GM18873 (cell line): ENCODE results near the gene WNT8B.

Source experiments
- ATAC-seq: cut with Tn5 transposase; IDR thresholded peaks from one replicate; pipeline ENCODE4 v1.9.1; 2021; ENCODE audit warnings: mild to moderate bottlenecking, moderate library complexity, moderate number of reproducible peaks; ENCODE audit not compliant: unreplicated experiment, low FRiP score

The WNT8B gene

DNA sequence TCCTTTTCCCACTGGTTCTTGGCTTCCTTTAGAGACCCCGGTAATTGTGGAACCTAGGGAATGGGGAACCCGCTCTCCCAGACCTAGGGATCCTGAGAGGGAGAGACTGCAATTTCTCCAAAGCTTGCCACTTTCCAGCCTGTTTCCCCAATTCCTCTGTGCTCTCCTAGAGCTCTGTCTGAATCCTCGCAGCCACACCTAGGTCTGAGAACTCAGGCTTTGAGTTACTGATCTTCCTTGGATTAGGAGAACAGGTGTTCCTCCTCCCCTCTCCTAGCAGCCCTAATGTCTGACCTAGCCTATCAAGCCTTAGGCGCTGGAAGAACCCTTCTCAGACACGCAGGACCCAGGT is 20.0 kb downstream of the WNT8B start:
- ATAC-seq, result no peak

DNA sequence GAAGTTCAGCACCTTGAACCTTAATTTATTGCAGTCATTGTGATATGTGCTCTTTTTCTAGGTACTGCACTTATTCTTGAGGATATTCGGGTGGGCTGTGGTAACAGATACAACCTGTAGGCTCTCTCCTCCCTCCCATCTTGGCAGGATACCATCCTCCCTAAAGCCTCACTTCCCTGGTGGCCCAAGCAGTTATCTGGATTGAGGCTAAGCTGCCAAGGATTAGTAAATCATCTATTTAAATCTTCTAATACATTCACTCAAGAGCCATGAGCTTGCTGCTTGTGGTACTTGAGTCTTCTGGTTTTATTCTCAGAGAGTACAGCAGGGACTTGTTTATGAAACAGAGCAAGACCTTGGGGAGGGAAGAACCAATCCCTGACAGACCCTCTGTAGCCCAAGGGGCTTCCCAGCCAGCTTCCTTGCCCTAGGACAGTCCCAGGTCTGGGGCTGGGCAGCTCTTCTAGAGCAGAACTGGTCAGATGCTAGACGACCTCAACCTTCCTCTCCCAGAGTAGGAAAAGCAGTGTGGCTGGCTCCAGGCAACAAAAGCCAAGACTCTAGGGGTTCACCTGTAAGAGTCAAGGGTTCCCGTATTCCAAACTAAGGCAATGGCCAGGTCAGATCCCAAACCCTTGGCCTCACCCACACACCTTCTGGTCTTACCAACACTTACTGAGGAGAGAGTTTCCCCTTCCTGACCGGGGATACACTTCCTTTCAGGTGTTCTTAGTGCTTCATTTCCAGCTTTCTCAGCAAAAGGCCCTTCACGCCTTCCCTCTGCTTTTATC is 21.3 kb downstream of the WNT8B start:
- ATAC-seq, result no peak

DNA sequence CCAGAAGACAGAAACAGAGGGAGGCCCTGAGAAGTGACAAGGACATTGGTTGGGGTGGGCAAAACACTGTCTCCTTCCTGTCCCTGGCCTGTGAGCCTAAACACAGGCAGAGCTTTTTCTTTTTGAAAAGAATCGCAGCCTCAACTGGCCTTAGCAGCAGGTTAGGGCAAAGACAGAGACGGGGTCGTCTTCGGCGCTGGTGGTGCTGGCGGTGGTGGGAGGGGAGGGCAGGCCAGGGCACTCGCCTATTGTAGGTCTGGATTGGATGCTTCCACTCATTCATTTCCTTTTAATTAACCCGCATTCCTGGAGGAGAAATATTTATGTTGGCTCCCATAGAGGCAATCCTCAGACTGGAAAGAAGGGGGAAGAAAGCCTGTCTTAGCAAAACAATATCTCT is 22.6 kb downstream of the WNT8B start:
- ATAC-seq, result no peak

DNA sequence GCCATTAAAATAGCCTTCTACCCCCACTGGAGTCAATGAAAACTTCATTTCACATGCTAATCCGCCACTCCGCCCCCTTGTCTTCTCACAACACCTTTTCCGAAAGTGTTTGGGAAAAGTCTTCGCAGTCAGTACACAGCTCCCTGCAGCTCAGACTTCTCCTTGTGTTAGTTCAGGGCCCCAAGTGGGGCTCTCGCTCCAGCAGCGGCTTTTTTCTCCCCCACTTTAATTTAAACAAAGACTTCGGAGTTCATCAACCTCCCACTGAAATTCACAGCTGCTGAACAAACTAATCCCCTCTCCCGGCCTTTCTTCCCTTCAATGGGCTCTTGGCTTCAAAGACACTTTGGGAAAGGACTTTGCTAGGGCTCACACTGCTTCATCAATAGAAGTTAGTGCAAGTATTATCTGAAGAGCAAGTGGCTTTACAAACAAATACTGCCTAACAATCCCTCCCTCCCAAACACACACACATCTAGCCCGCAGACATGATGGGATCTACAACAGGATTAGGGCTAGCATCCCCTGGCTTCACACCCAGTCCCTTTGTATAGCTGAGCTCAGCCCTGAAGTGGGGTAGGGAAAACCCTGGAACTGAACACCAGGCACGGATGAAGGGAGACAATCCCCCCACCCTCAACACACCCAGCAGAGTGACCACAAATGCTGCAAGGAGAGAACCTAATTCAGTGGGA is 23.1 kb downstream of the WNT8B start:
- no peak for ATAC-seq

DNA sequence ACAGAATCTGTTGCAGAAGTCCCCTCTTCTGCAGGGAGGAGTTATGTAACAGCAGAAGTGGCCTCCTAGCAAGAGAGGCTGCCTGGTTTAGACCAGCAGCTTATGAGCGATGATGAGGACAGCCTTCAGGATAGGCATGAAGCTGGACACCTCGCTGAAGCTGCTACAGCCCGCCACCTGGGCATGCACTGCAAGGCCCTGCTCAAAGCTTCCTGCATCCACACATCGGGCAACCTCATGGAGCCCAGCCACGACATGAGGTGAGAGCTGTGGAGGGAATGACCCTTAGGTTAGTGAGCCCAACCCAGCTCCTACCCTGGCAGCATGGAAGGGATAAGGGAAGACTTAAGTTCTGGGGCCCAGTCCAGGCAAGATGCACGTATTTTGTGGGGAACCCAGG is 24.7 kb downstream of the WNT8B start:
- no peak for ATAC-seq

DNA sequence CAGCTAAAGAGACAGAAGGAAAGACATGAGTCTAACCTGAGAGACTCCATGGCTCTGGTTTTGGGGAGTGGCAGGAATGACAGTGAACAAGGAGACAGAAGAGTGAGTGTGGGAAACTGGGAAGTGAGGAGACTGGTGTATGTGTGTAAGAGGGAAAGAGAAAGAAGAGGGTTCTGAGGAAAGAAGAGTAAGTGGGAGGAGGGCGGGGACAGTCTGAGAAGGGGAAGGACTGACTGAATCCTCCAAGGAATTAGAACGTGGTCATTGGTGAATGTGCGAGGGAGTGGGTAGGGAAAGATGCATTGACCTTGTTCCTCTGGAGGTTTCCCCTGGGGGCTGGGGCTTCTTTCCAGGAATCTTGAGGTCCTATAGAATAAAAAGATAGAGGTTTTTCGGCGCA is 26.6 kb downstream of the WNT8B start:
- ATAC-seq, result no peak

DNA sequence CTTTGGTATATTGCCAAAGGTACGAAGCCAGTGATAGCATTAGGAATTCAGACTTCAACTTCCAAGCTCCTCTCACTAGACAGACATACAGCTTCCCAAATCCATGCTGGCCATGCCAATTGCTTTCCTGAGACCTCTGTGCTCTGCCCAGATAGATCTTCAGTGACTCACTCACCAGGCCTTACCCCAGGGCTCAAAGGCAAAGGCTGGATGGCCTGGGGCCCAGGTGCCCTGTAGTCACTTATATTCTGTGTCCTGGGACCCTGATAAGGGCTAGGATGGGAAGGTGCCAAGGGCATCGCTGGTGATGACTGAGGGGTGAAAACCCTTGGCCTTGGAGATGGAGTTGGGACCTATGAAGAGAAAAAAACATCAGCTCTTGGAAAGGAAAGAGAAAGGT is 27.7 kb downstream of the WNT8B start:
- ATAC-seq, result no peak

DNA sequence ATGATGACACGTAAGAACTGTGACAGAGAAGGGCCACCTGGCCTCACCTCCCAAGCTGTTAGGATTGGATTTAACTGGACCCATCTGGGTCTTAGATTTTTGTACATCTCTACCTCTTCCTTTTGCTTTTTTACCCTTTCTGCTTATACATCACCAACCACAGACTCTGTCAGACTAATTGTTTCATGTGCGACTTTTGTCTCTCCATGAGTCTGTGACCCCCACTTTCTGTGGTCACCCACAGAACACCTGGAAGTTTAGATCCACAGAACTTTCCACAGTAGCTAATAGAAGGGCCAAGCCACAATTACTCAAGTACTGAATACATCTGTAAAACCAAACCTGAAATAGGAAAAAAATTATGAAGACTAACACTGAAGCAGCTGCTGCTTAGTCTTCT is 33.8 kb downstream of the WNT8B start:
- no peak for ATAC-seq

DNA sequence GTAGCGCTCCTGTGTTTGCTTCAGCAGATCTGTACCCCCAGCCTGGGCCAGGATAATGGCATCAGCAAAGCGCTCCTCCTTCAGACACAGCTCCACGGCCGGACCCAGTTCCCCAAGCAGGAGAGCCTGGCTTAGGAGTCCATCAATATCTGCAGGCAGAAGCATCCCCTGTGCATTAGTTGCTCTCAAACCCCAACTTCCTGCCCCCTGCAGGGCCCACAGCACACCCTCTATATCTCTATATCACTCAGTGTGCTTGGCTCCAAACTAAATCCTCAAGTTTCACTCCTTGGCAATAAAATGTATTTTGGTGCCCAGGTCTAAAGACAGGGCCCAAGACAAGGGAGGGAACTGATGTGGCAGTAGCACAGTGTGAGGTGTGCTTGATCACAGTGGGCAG is 35.2 kb downstream of the WNT8B start:
- ATAC-seq, result no peak

DNA sequence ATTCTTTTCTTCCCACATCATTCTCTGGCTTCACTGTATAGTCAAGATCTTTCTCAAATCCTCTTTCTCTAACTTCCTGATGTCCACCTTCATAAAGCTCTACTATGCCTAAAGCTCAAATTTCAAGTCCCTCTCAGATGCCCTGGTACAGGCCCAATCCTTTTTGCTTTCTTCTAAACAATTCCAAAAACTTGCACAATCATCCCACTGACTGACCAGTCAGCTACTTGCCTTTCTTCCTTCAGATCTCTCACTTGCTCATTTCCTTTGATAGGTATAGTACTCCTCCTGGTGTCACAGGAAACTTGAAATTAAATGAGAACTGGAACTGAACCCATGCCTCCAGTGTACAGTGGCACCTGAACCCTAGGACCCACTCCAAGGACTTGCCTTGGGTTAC is 38.6 kb downstream of the WNT8B start:
- ATAC-seq, result no peak

DNA sequence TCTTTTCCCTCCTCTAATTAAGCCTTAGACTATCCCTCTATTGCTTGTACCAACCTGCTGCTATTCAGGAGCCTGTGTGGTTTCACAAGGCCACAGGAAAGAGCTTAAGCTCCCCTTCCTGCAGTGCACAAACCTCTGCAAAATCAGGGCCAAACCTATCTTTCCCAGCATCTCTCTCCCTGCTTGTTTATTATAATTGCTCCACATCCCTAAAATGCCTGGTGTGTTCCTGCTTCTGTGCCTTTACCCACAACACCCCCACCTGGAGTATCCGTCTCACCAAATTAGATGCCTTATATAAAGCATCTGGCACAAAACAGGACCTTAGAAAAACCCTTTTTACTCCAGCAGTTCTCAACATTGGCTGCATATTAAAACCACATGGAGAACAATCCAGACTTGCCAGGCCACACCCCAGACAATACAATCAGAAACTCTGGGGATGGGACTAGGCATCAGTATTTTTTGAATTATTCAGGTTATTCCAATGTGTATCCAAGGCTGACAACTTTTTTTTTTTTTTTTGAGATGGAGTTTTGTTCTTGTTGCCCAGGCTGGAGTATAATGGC is 40.2 kb downstream of the WNT8B start:
- no peak for ATAC-seq

DNA sequence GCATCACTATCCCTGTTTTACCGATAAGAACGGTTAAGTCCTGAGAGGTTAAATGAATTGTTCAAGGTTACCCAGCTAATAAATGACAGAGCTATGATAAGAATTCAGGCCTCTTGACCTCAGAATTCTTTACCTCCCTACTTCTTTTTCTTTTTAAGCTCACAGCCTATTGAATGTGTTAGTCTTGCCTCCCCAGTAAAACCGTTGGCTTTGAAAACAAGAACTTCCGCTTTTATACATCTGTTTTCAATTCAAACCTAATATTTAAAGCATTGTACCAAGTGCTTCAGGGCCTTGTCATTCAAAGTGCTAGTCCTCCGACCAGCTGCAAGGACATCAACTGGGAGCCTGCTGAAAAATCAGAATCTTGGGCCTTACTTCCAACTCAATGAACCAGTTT is 41.3 kb downstream of the WNT8B start:
- no peak for ATAC-seq

DNA sequence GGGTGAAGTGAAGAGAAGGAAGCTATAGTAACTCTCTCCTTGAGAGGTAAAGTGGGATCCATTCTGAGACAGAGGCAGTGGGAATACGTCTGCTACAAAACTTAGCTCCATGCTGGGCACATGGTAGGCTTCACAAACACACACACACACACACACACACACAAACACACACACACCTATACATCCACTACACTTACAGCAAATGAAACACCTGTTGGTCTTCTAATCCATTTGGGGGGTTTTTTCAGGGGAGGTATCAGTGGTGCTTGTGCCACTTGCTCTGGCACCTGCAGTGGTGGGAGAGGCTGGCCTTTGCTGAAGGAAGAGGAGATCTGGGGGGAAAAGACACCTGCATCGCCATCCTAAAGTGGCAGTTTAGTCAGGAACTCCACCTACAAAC is 42.4 kb downstream of the WNT8B start:
- no peak for ATAC-seq

DNA sequence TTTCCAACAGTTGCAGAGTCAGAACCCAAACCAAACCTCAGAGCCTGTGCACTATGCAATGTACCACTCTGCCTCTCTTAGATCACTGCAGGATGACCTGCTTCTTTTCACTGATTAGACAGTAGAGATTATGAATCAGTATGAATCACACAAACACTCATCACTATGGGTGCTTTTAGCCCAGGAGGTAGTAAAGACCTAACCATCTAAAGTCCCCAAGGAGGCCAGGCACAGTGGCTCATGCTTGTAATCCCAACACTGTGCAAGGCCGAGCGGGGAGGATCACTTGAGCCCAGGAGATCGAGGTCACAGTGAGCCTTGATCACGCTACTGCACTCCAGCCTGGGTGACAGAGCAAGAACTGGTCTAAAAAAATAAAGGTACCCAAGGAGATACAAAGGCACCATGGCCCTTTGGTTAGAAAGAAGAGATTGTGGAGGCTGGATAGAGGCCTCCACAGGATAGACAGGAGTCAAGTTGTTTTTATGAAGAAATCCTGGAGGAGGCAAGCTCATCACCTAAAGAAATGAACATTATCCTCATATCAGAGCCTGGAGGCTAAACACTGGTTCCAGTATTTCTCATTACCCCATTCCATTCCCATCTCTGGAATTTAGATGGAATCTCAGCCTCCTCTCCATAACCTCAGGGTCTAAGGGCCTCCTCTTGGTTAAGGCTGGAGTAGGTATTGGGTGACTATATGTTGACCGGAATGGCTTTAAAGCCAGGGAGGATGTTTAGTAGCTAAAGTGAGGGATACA is 44.0 kb downstream of the WNT8B start:
- no peak for ATAC-seq

DNA sequence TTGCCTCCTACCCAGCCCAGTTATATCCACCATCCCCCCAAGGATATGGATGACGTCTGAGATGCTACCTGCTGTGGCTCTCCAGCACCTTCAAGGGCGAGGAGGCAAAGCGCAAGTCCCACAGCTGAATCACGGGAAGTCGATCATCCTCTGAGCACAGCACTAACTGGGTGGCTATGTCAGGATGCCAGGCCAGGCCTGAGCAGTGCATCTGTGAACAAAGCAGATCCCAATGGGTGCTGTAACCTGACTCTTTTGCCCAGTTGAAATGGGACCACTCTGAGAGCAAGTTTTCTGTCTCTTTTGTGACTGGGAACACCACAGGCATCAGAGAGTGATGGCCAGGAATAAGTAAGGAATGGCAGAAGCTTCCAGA is 44.5 kb downstream of the WNT8B start:
- no peak for ATAC-seq

DNA sequence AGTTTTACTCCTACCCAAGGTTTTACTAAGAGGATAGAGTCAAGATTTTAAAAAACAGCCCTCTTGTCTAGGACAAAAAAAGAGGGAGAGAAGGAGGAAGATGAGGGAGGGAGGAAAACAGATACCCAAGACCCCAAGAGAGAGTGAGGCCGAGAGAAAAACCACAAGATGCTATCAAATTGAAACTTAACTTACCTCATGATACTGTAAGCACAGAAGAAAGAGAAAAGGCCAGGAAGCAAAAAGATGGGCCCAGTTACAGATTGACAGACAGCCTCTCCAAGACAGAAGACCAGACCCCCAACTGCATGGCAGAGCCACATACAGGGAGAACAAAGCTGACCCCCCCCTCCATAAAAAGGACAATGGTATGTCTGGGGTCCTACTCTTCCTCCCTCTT is 45.5 kb downstream of the WNT8B start:
- no peak for ATAC-seq

DNA sequence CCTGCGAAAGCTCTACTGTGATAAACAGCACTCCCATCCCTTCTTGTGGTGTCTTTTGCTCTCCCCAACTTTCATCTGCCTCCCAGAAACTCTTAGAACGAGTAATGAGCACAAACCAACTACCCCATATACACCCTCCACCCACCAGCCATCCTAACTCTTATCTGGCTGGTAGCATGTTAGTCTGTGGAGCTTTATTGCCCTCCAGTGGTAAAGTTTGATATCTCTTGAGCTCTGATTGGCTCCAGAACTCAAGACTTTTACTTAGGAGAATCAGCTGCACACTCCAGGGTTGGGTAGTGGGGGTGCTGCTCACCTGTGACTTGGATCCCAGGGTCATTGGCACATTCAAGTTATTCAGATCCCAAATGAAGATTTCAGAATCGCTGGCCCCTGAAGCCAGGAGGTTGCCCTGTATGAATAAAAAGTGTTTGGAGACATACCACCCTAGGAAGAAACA is 45.9 kb downstream of the WNT8B start:
- no peak for ATAC-seq

DNA sequence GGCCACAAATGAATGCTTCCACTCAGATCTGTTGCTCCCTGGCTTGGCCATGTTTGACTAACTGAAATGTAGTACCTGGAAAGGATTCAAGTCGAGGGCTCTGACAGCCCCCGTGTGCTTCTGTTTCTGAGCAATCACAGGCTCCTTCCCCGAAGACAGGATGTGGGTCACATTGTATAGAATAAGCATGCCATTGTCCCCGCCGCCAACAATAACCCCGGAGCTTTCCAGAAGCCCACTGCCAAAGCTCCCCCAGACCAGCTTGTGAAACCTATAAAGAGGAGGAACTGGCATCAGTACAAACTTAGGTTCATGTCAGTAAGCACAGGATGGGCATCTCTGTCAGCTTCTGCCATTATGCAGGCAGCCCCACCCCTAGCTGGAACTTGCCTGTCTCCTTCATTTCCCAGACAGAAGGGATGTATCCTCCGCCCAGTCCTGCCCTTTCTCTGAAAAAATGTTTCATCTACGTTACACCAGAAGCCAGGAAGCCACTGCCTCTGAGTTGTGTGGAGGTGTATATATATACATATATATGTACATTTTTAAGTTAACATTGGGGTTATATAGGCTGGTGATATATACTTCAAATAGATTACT is 46.5 kb downstream of the WNT8B start:
- no peak for ATAC-seq

DNA sequence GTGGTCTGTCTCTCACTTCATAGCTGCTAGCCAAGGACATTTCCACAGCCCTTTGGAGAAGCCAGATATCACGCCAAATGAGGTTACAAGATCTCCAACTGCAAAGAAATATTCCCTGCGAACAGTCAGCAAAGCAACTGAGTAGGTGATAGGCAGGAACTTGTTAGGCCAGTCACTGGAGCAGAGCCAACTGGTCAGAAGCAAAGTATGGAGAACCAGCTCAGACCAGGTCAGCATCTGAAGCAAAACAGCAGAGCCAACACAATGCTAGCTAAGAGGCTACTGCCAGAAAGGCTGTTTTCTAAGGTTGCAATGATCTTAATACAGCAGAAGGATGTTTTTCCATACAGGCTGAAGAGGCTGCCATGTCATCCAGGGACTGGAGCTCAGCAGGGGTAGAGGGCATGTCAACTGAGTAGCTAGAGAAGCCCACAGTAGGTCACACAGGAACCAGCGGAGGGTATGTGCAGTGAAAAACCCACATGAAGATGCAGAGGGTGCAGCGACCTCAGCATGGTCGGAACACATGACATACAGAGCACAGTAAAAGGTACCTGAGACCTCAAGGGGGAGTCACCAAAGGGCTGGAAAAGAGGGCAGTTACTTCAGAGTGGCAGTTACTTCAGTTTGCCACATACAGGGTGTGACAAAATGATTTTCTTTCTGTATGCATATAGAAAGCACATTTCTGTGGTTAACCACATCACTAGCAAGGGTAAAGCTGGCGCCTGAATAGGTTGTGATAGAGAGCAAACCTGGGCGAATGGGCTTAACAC is 47.9 kb downstream of the WNT8B start:
- ATAC-seq, result no peak

DNA sequence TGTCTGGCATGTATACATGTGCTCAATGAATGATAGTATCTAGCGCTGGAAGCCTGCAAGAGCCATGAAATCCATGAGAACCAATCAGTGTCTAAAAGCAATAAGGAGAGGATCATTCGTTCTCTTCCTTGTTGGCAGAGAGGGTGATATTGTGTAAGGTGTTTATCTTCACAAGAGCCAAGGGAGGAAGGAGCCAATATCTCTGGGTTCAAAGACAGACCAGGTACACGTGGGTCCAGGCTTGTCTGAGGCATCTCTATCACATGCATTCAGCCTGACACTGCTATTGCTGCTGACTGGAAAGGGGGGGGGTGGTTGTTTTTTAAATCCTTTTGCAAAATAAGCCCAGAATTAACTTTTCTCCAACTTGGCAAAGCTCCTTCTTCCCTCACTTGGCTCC is 52.8 kb downstream of the WNT8B start:
- ATAC-seq, result no peak
